Epithelial cell of prostate (primary cell): ENCODE measurements around the gene DNAAF8.
"Not testable (repeated sequence)": the region's sequence is repeated elsewhere in the genome, so short reads cannot be mapped to it uniquely, and the experiment has no call there.

ENCODE experiments used
- DNase-seq: peaks from one replicate; pipeline ENCODE4 v3.0.0-alpha.2; 2011; ENCODE audit warnings: low read depth, low spot score
- H3K27ac ChIP-seq: fragments of 450-650 bp; 2 replicates; pipeline ENCODE4 v1.5.1; 2017; ENCODE audit warnings: mild to moderate bottlenecking

The DNAAF8 gene

DNA sequence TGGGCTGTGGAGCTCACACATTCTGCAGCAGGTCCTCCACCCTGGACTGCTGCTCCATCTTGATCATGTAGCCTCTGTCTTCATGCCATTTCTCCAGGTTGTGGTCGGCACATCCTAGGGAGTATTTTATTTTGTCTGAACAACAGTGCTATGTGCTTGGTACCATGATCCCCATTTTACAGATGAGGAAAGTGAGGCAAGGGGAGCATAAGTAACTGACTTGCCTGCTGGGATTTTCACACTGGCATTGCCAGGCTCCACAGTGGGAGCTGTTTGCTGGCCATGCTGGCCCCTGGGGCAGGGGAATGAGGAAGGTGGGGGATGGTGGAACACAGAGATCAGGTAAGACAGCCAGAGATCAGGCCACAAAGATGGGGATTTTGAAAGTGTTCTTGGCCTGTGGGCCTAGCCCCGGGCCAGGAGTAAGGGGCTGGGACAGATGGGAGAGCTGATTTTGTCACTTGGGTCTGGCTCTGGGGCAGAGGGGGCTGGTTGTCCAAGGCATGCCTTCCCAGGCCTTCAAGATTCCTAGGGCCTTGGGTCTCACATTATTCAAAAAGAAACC lies 41.9 kb downstream of the DNAAF8 start:
- no peak overlapping the region for H3K27ac ChIP-seq
- no peak for DNase-seq

GRCh38 chr16:4777339-4778049 lies 43.2 kb downstream of the DNAAF8 start:
- no peak overlapping the region for H3K27ac ChIP-seq

DNA sequence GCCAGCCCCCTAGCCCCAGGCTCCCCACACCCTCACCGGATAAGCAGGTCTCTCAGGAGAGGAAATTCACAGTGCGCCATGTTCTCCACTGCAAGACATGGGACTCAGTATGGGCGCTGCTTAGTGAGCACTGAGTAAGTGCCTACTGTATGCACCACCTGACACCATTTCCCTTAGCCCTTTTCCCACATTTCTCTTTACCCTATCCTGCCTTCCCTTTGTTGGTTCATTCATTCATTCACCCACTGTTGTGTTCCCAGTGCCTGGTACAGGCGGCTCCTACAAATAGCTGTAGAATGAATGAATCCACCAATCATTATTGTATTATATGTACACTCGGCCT lies 43.7 kb downstream of the DNAAF8 start:
- H3K27ac ChIP-seq = no peak overlapping the region
- DNase-seq = no peak

More at GRCh38 chr16:4777339-4778049, 43.2 kb downstream of the DNAAF8 start:
- no peak for DNase-seq

DNA sequence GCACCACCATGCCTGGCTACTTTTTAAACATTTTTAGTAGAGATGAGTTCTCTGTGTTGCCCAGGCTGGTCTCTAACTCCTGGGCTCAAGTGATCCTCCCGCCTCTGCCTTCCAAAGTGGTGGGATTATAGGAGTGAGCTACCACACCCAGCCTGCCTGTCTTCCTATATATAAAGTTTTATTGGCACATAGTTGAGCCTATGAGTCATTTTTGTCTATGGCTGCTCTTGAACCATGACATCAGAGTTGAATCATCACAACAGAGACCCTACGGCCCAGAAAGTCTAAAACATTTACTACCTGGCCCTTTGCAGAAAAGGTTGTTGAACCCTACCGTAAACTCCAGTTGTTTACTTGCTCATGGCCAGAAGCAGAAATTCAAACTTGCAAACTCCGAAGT lies 45.9 kb downstream of the DNAAF8 start:
- no peak for DNase-seq
- no peak overlapping the region for H3K27ac ChIP-seq

DNA sequence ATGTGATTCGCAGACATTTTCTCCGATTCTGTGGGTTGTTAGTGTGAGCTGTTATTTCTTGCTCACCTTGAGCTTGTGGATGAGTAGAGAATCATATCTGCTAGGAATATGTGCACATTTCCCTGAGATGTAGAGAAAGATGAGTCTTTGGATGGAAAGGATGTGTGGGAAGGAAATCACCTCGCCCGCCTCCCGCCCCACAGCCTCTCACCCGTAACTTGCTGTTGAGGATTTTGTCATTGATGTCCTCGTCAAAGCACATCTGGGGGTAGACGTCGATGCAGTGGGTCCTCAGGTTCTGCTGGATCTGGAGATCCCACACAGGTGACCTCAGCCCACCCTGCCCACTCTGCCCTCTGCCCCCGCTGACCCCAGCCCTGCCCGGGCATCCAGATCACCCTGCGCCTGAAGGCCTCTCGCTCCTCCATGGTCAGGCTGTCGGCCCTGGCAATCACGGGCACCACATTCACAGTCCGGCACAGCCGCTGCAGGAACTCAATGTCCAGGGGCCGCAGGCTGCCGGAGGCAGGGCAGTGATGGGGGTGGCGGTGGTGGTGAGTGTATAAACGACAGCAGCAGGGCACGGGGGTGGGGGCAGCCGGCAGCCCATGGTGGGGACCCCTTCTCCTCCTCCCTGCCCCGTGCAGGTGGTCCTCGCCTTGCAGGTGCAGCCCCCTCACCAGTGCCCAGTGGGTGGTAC lies 49.1 kb downstream of the DNAAF8 start:
- no peak overlapping the region for H3K27ac ChIP-seq
- DNase-seq = no peak

DNA sequence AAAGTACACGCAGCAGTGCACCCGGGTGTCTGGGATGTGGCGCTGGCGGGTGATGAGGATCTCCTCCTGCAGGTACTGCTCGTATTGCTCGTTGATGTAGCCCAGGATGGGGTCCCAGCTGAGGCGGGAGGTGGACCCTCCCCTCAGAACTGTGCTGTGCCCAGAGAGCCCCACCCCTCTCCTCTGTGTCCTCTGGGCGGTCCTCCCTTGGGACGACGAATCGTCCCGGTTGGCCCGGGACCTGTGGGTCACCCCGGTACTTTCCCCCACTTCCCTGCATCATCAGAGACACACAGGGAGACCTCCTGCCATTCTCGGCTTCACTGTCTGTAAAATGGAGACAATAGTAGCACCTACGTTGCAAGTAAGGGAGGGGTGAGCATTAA lies 49.6 kb downstream of the DNAAF8 start:
- H3K27ac ChIP-seq = no peak overlapping the region
- DNase-seq = no peak

- not testable (repeated sequence) for DNase-seq, H3K27ac ChIP-seq
Measured at GRCh38 chr16:4784444-4784987, 50.2 kb downstream of the DNAAF8 start.

- DNase-seq = no peak
- no peak overlapping the region for H3K27ac ChIP-seq
Measured at GRCh38 chr16:4785758-4786433, 51.6 kb downstream of the DNAAF8 start.

GRCh38 chr16:4787068-4787467 lies 52.7 kb downstream of the DNAAF8 start:
- no peak overlapping the region for H3K27ac ChIP-seq
- DNase-seq = no peak

GRCh38 chr16:4787627-4788482 lies 53.5 kb downstream of the DNAAF8 start, which contains the start of gene SEPTIN12:
TSS of gene SEPTIN12 (minus strand) at chr16:4788345. CDS start at chr16:4787645, 700 bp downstream.
- DNase-seq = no peak
- no peak within 1 kb of the TSS for H3K27ac ChIP-seq

GRCh38 chr16:4788489-4788889 lies 54.2 kb downstream of the DNAAF8 start:
- DNase-seq = no peak

DNA sequence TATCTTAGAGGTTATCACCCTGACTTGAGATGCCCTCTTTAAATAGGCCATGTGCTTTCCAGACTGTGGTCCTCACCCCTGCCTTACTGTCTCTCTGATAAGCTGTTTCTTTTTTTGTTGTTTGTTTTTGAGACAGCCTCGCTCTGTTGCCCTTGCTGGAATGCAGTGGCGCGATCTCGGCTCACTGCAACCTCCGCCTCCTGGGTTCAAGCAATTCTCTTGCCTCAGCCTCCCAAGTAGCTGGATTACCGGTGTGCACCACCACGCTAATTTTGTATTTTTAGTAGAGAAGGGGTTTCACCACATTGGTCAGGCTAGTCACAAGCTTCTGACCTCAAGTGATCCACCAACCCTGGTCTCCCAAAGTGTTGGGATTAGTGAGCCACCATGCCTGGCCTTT lies 54.6 kb downstream of the DNAAF8 start:
- no peak overlapping the region for H3K27ac ChIP-seq
- no peak for DNase-seq

More at GRCh38 chr16:4788489-4788889, 54.2 kb downstream of the DNAAF8 start:
- H3K27ac ChIP-seq = no peak overlapping the region

GRCh38 chr16:4790261-4790660 lies 55.9 kb downstream of the DNAAF8 start:
- H3K27ac ChIP-seq = no peak overlapping the region
- no peak for DNase-seq

- H3K27ac ChIP-seq = no peak overlapping the region
- DNase-seq = no peak
Measured at GRCh38 chr16:4790871-4791270, 56.5 kb downstream of the DNAAF8 start.

- no peak for DNase-seq
- no peak overlapping the region for H3K27ac ChIP-seq
Measured at GRCh38 chr16:4792951-4793513, 58.7 kb downstream of the DNAAF8 start.

- no peak within 1 kb of the TSS for H3K27ac ChIP-seq
- no peak for DNase-seq
Measured at GRCh38 chr16:4795181-4795827, 61.0 kb downstream of the DNAAF8 start, which contains the start of gene SMIM22. TSS of gene SMIM22 (plus strand) at chr16:4795369. CDS start at chr16:4795735, 366 bp downstream.

DNA sequence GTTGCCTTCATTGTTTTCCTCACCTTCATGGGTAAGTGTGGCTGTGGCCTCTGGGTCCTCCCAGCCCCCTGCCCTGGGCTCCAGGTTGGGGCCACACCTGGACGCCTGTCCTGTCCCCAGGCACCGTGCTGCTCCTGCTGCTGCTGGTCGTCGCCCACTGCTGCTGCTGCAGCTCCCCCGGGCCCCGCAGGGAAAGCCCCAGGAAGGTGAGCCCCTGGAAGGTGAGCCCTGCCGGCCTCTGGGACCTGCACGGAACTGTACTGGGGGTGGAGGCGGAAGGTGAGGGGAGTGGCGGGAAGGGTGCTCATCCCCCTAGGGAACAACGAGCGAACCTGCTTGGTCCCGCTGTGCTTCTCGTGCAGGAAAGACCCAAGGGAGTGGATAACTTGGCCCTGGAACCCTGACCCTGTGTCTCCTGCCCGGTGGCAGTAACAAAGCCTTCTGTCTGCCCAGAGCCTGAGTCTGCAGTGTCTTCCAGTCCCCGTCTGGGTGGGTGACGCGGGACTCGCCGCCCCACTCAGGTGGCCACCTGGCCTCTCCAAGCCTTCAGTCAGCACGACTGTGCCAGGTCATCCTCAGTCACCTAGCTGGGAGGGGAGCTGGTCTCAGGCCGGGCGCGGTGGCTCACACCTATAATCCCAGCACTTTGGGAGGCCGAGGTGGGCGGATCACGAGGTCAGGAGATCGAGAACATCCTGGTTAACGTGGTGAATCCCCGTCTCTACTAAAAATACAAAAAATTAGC lies 61.7 kb downstream of the DNAAF8 start:
- no peak overlapping the region for H3K27ac ChIP-seq
- no peak for DNase-seq
